CD14-positive monocyte (primary cell): ENCODE measurements around the gene TECRL. TPM values are rescaled to one million over a fixed set of nuclear protein-coding genes. Genes with fewer than 3 reads are reported as not detected.

Source experiments
- DNase-seq, 3 donors: peaks; one replicate each; pipeline ENCODE4 v3.0.0-alpha.2; 2011 to 2022
- H2AFZ ChIP-seq: 2 replicates; pipeline ENCODE4 v1.6.0; 2012; ENCODE audit warnings: mild to moderate bottlenecking, low read depth, low read length, inconsistent platforms; ENCODE audit not compliant: insufficient read depth, poor library complexity, severe bottlenecking
- H3K27ac ChIP-seq, 2 donors: 1 replicate in 1 of 2; 2 replicates in 1 of 2; pipeline ENCODE4 v1.5.1; 2012 to 2013; ENCODE audit warnings: low read length in 2 of 2, control low read depth in 1 of 2, inconsistent platforms in 1 of 2, low read depth in 1 of 2, mild to moderate bottlenecking in 1 of 2
- H3K27me3 ChIP-seq, 2 donors: one replicate each; pipeline versions ENCODE4 v1.6.0 to v1.6.1; 2011 to 2013; ENCODE audit warnings: low read length in 2 of 2; ENCODE audit not compliant: control insufficient read depth in 2 of 2, insufficient read depth in 2 of 2
- H3K36me3 ChIP-seq, 2 donors: replicated peaks in 1 of 2; 1 replicate in 1 of 2; 2 replicates in 1 of 2; pipeline versions ENCODE4 v1.5.1 to v1.6.1; 2012 to 2013; ENCODE audit warnings: low read length in 2 of 2, control low read depth in 1 of 2, inconsistent platforms in 1 of 2, mild to moderate bottlenecking in 1 of 2; ENCODE audit not compliant: insufficient read depth in 2 of 2, control insufficient read depth in 1 of 2
- H3K4me1 ChIP-seq, 2 donors: 1 replicate in 1 of 2; 2 replicates in 1 of 2; pipeline versions ENCODE4 v1.5.1 to v1.6.1; 2012 to 2013; ENCODE audit warnings: low read length in 2 of 2, control low read depth in 1 of 2, inconsistent platforms in 1 of 2, mild to moderate bottlenecking in 1 of 2, moderate library complexity in 1 of 2; ENCODE audit not compliant: insufficient read depth in 2 of 2, control insufficient read depth in 1 of 2
- H3K4me2 ChIP-seq: replicated peaks from 2 replicates; pipeline ENCODE3; 2012; ENCODE audit warnings: low read length, moderate library complexity, mild to moderate bottlenecking; ENCODE audit not compliant: poor library complexity, severe bottlenecking; ENCODE audit errors: extremely low read depth
- H3K4me3 ChIP-seq, 3 experiments: fragments of 200-600 bp in 1 of 3; sonication (generic) in 1 of 3; replicated peaks in 1 of 3; 1 replicate in 2 of 3; 2 replicates in 1 of 3; pipeline ENCODE4 v1.5.1; 2011 to 2013; ENCODE audit warnings: low read length in 3 of 3, mild to moderate bottlenecking in 3 of 3, control low read depth in 2 of 3, low read depth in 2 of 3, inconsistent platforms in 1 of 3, moderate library complexity in 1 of 3
- H3K79me2 ChIP-seq: 2 replicates; pipeline ENCODE4 v1.6.0; 2012; ENCODE audit warnings: mild to moderate bottlenecking, control low read depth, inconsistent platforms, low read length, moderate library complexity; ENCODE audit not compliant: insufficient read depth
- H3K9ac ChIP-seq: 2 replicates; pipeline ENCODE4 v1.6.0; 2017; ENCODE audit warnings: low read length, mild to moderate bottlenecking; ENCODE audit not compliant: insufficient read depth, poor library complexity, severe bottlenecking
- H3K9me3 ChIP-seq, 2 donors: replicated peaks in 1 of 2; 1 replicate in 1 of 2; 2 replicates in 1 of 2; pipeline versions ENCODE4 v1.5.1 to v1.6.1; 2012 to 2013; ENCODE audit warnings: low read length in 2 of 2, control low read depth in 1 of 2; ENCODE audit not compliant: control insufficient read depth in 1 of 2, insufficient read depth in 1 of 2
- H4K20me1 ChIP-seq: 2 replicates; pipeline ENCODE4 v1.6.0; 2012; ENCODE audit warnings: mild to moderate bottlenecking, low read length, control low read depth, moderate library complexity; ENCODE audit not compliant: insufficient read depth
- H3K27ac Mint-ChIP-seq, 7 donors: one replicate each; pipeline ENCODE4 v1.8.0; 2020; ENCODE audit warnings: mild to moderate bottlenecking in 7 of 7, mixed read lengths in 7 of 7, moderate library complexity in 6 of 7, inconsistent platforms in 2 of 7
- H3K27me3 Mint-ChIP-seq, 3 donors: one replicate each; pipeline ENCODE4 v1.8.0; 2021 to 2022; ENCODE audit warnings: low read depth in 3 of 3, mild to moderate bottlenecking in 3 of 3, mixed read lengths in 3 of 3, moderate library complexity in 3 of 3, inconsistent platforms in 1 of 3
- H3K36me3 Mint-ChIP-seq, 2 donors: one replicate each; pipeline ENCODE4 v1.8.0; 2020; ENCODE audit warnings: mixed read lengths in 2 of 2, inconsistent platforms in 1 of 2, mild to moderate bottlenecking in 1 of 2
- H3K4me1 Mint-ChIP-seq: one replicate; pipeline ENCODE4 v1.8.0; 2020; ENCODE audit warnings: mild to moderate bottlenecking, mixed read lengths
- H3K4me3 Mint-ChIP-seq, 2 donors: one replicate each; pipeline ENCODE4 v1.8.0; 2020; ENCODE audit warnings: mild to moderate bottlenecking in 2 of 2, mixed read lengths in 2 of 2, moderate library complexity in 1 of 2
- H3K9me3 Mint-ChIP-seq, 7 donors: one replicate each; pipeline ENCODE4 v1.8.0; 2020 to 2022; ENCODE audit warnings: mixed read lengths in 7 of 7, mild to moderate bottlenecking in 6 of 7, moderate library complexity in 6 of 7, inconsistent platforms in 2 of 7
- WGBS: methylation state at CpG from one replicate; pipeline ENCODE4 v1.1.5; 2013; ENCODE audit warnings: missing lambda C conversion rate; ENCODE audit not compliant: insufficient coverage; 5-methylcytosine and 5-hydroxymethylcytosine counted together
- intact Hi-C, 2 donors: fragments of 100-400 bp; cut with micrococcal nuclease; formaldehyde crosslinking; loops; one replicate each; pipeline versions ENCODE4 v1.15.0 to v1.15.1; 2023
- polyA plus RNA-seq, 3 donors: library from polyadenylated mRNA; depleted of rRNA in 1 of 3; unstranded in 2 of 3; stranded (reverse) in 1 of 3; fragments of 300-500 nt in 2 of 3; fragments of >200 nt in 1 of 3; fragmentation: Illumina TruSeq in 2 of 3; gene quantifications; 1 replicate in 2 of 3; 2 replicates in 1 of 3; pipeline ENCODE4 v1.2.3, GENCODE V29; 2012 to 2021
- TF ChIP-seq, protein P1 (sequence below): fragments of 200-600 bp; IDR thresholded peaks from one replicate; pipeline ENCODE4 v1.8.0; 2022; ENCODE audit warnings: antibody characterized with exemption, mild to moderate bottlenecking

Gene TECRL
- polyA plus RNA-seq, 3 donors: not detected

DNA sequence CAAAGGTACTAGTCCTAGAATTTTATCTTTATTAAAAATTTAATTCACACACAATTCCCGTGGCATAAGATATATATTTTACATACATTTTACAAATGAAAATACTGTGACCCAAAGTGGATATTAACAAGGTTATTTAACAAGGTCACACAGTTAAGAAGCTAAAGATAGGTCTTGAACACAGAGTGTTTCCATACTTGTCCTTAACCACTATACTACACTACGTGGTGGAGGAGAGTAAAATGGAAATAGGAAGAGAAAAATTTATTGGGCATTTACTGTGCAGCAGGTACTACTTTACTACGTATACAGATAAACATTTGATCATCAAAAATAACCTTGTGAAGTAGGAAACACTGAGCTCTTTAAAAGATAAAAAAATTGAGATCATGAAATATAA, 14.8 kb downstream of the TECRL start:
- peaks cover 0 to 2% of the 10 kb centered on the region in 2 donors for H3K9me3 ChIP-seq
- no peak for DNase-seq
- no peak overlapping the region for H3K4me3 Mint-ChIP-seq

DNA sequence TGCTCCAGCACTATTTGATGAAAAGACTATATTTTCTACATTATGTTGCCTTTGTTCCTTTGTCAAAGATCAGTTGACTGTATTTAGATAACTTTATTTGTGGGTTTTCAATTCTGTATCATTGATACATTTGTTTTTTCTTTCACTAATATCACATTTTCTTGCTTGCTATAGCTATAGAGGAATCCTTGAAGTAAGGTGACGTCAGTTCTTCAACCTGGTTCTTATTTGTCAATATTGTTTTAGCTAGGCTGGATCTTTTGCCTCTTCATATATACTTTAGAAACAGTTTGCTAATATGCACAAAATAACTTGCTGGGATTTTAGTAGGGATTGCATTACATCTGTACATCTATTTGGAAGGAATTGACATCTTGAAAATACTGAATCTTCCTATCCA, 21.0 kb downstream of the TECRL start:
- WGBS: no CpG with 5 or more reads among the region's 1 CpG
- TF ChIP-seq, protein P1, sequence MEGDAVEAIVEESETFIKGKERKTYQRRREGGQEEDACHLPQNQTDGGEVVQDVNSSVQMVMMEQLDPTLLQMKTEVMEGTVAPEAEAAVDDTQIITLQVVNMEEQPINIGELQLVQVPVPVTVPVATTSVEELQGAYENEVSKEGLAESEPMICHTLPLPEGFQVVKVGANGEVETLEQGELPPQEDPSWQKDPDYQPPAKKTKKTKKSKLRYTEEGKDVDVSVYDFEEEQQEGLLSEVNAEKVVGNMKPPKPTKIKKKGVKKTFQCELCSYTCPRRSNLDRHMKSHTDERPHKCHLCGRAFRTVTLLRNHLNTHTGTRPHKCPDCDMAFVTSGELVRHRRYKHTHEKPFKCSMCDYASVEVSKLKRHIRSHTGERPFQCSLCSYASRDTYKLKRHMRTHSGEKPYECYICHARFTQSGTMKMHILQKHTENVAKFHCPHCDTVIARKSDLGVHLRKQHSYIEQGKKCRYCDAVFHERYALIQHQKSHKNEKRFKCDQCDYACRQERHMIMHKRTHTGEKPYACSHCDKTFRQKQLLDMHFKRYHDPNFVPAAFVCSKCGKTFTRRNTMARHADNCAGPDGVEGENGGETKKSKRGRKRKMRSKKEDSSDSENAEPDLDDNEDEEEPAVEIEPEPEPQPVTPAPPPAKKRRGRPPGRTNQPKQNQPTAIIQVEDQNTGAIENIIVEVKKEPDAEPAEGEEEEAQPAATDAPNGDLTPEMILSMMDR: no peak
- Mint-ChIP-seq H3K4me3 (no peak overlapping the region), H3K27ac (no peak overlapping the region), H3K27me3 (no peaks in the 10 kb centered on the region), H3K9me3 (peaks cover 0 to 7% (median 0%) of the 10 kb centered on the region in 7 donors), H3K36me3 (no peaks in the 10 kb centered on the region), H3K4me1 (no peaks in the 10 kb centered on the region)
- Histone ChIP-seq H3K27me3 (no peaks in the 10 kb centered on the region), H3K27ac (no peak overlapping the region), H3K4me3 (no peak overlapping the region), H4K20me1 (no peaks in the 10 kb centered on the region), H2AFZ (no peak overlapping the region), H3K9me3 (peaks cover 0 to 11% of the 10 kb centered on the region in 2 donors), H3K9ac (no peak overlapping the region), H3K4me1 (no peaks in the 10 kb centered on the region), H3K36me3 (no peaks in the 10 kb centered on the region), H3K79me2 (no peaks in the 10 kb centered on the region), H3K4me2 (no peak overlapping the region)
- intact Hi-C loops: no loop called here
- DNase-seq: no peak

More for the DNA sequence above, 14.8 kb downstream of the TECRL start:
- H3K4me1 ChIP-seq: no peaks in the 10 kb centered on the region
- Mint-ChIP-seq H3K27me3 (no peaks in the 10 kb centered on the region), H3K4me1 (no peaks in the 10 kb centered on the region), H3K27ac (no peak overlapping the region), H3K36me3 (no peaks in the 10 kb centered on the region), H3K9me3 (peaks cover 0 to 4% (median 0%) of the 10 kb centered on the region in 7 donors)
- no peak overlapping the region for H3K4me3 ChIP-seq
- WGBS: no CpG with 5 or more reads among the region's 3 CpGs
- H3K9ac ChIP-seq: no peak overlapping the region
- H3K27me3 ChIP-seq: no peaks in the 10 kb centered on the region
- H3K79me2 ChIP-seq: no peaks in the 10 kb centered on the region
- TF ChIP-seq, protein P1: no peak
- no peak overlapping the region for H3K4me2 ChIP-seq
- no peaks in the 10 kb centered on the region for H4K20me1 ChIP-seq
- H2AFZ ChIP-seq: no peak overlapping the region
- H3K36me3 ChIP-seq: no peaks in the 10 kb centered on the region
- no peak overlapping the region for H3K27ac ChIP-seq
- intact Hi-C loops: no loop called here
